GM12878 (cell line): ENCODE results near the gene LRP1.

ENCODE experiments used
- CHD2 ChIP-seq: IDR thresholded peaks from 2 replicates; pipeline ENCODE4 v1.6.1; 2011; ENCODE audit warnings: low read depth, low read length, improper control_type of control experiment, borderline replicate concordance
- CTCF ChIP-seq, 3 experiments: IDR thresholded peaks in 2 of 3; conservative IDR thresholded peaks in 1 of 3; 2 replicates each; pipeline ENCODE4 v1.5.1; 2011; ENCODE audit warnings: low read depth in 3 of 3, low read length in 3 of 3, mild to moderate bottlenecking in 3 of 3, control low read depth in 2 of 3, moderate library complexity in 2 of 3, inconsistent platforms in 1 of 3, mixed read lengths in 1 of 3; ENCODE audit not compliant: control insufficient read depth in 2 of 3, insufficient read depth in 1 of 3; ENCODE audit errors: extremely low read depth in 1 of 3
- DPF2 ChIP-seq: fragments of 450-650 bp; IDR thresholded peaks from 2 replicates; pipeline ENCODE4 v1.6.1; 2017; ENCODE audit warnings: mild to moderate bottlenecking
- ELK1 ChIP-seq: IDR thresholded peaks from 2 replicates; pipeline ENCODE4 v1.6.1; 2012; ENCODE audit warnings: low read depth, low read length, improper control_type of control experiment
- FOS ChIP-seq: IDR thresholded peaks from 3 replicates; pipeline ENCODE4 v1.6.1; 2011; ENCODE audit warnings: borderline replicate concordance; ENCODE audit not compliant: insufficient read length; ENCODE audit errors: extremely low read depth
- HCFC1 ChIP-seq: fragments of 150-350 bp; IDR thresholded peaks from 2 replicates; pipeline ENCODE4 v1.6.1; 2014; ENCODE audit warnings: low read length
- PML ChIP-seq: IDR thresholded peaks from 2 replicates; pipeline ENCODE4 v1.6.1; 2012; ENCODE audit warnings: low read length, inconsistent platforms
- TAF1 ChIP-seq: IDR thresholded peaks from 2 replicates; pipeline ENCODE4 v1.6.1; 2011; ENCODE audit warnings: mild to moderate bottlenecking, low read depth, low read length, borderline replicate concordance
- USF2 ChIP-seq: IDR thresholded peaks from 2 replicates; pipeline ENCODE4 v1.6.1; 2011; ENCODE audit warnings: low read depth, low read length, improper control_type of control experiment, borderline replicate concordance
- ZBTB33 ChIP-seq: fragments of 450-650 bp; IDR thresholded peaks from 2 replicates; pipeline ENCODE4 v1.6.1; 2017; ENCODE audit warnings: mild to moderate bottlenecking

- TF ChIP-seq FOS (no peak), DPF2 (no peak), CTCF (IDR thresholded peaks at IDR 0.05 in 2 of 3, conservative IDR thresholded peaks at IDR 0.05 in 1 of 3; ENCODE audit: control insufficient read depth in 2 of 3, extremely low read depth in 1 of 3, insufficient read depth in 1 of 3, low read depth in 3 of 3, low read length in 3 of 3) (no peak), CHD2 (no peak), TAF1 (no peak), USF2 (no peak), ELK1 (no peak), PML (no peak), ZBTB33 (no peak), HCFC1 (no peak)
Observed at GRCh38 chr12:57236201-57236924, 108.1 kb downstream of the LRP1 start.
